ENCODE data around the gene HEPH. TPM values are rescaled to one million over a fixed set of nuclear protein-coding genes. Genes with fewer than 3 reads are reported as not detected.

HEPH gene
- total and polyA plus RNA-seq, 8 donors: 0.31 to 2.7 (median 0.79) TPM

DNA sequence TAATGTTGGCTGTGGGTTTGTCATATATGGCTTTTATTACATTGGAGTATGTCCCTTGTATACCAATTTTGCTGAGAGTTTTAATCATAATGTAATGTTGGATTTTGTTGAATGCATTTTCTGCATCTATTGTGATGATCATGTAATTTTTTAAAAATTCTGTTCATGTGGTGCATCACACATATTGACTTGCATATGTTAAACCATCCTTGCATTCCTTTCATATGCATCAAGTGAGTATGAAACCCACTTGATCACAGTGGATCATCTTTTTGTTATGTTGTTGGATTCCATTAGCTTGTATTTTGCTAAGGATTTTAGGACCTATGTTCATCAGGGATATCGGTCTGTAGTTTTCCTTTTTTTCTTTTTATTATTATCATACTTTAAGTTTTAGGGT, 12.1 kb downstream of the HEPH start:
- TF ChIP-seq, protein P1, sequence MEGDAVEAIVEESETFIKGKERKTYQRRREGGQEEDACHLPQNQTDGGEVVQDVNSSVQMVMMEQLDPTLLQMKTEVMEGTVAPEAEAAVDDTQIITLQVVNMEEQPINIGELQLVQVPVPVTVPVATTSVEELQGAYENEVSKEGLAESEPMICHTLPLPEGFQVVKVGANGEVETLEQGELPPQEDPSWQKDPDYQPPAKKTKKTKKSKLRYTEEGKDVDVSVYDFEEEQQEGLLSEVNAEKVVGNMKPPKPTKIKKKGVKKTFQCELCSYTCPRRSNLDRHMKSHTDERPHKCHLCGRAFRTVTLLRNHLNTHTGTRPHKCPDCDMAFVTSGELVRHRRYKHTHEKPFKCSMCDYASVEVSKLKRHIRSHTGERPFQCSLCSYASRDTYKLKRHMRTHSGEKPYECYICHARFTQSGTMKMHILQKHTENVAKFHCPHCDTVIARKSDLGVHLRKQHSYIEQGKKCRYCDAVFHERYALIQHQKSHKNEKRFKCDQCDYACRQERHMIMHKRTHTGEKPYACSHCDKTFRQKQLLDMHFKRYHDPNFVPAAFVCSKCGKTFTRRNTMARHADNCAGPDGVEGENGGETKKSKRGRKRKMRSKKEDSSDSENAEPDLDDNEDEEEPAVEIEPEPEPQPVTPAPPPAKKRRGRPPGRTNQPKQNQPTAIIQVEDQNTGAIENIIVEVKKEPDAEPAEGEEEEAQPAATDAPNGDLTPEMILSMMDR (IDR thresholded peaks at IDR 0.05): no peak
- Histone ChIP-seq H3K4me1 (no peaks in the 10 kb centered on the region), H3K36me3 (no peaks in the 10 kb centered on the region), H3K4me3 (no peak overlapping the region), H3K27me3 (peaks cover 0 to 4% (median 0%) of the 10 kb centered on the region in 4 donors), H3K27ac (no peak overlapping the region), H3K9me3 (peaks cover 0 to 3% (median 0%) of the 10 kb centered on the region in 4 donors)
- FAIRE-seq (no peak), DNase-seq (no peak), ATAC-seq (no peak)
- intact Hi-C loops (cut with DNase I): no loop called here
- WGBS, 2 donors: 84 to 93% methylated on average over 1 of the region's 1 CpG

DNA sequence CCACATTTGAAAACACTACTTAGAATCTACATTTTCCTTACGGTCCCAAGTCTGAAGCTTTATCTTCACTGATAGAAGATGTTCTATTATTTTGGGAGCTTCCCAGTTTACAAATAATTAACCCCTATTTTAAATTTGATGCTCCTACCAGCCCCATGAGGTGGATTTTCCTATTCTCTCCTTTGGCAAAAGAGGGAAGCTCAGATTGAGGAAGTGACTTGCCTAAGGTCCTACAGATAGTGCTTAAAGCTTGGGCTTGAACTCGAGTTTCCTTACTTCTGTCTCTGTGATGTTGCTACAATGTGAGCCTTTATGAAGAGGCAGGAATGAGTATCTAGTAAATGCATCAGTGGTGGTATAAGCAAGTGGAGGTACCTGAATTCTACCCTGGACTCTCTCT, 27.5 kb downstream of the HEPH start:
- no peaks in the 10 kb centered on the region for H3K36me3 ChIP-seq
- no peaks in the 10 kb centered on the region for H3K9me3 ChIP-seq
- 40% methylated on average over 2 of the region's 2 CpGs for WGBS, 2 donors
- FAIRE-seq: no peak
- intact Hi-C loops (cut with DNase I): no loop called here
- H3K4me1 ChIP-seq: no peaks in the 10 kb centered on the region
- no peak overlapping the region for H3K4me3 ChIP-seq
- no peak for DNase-seq
- peaks cover 0 to 14% (median 7%) of the 10 kb centered on the region in 4 donors for H3K27me3 ChIP-seq
- no peak for ATAC-seq
- TF ChIP-seq, protein P1 (IDR thresholded peaks at IDR 0.05): no peak
- no peak overlapping the region for H3K27ac ChIP-seq

DNA sequence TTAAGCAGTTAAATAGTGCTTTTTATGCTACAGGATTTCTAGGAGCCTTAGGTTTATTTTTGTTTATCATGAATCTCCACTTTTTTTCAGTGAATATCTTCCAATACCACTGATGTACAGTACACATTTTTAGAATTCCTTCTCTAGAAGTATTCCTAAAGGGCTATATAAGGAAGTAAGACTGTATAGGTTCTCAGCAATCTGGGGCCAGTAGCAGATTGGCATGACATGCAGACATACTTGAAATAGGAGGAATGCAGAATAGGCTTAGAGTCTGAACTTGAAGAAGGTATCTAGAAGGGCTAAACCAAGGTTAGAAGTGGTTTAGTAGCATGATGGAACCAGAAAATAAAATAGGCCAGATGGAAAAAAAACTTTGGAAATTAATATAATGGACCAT, 29.8 kb downstream of the HEPH start:
- TF ChIP-seq, protein P1 (IDR thresholded peaks at IDR 0.05): no peak
- no peaks in the 10 kb centered on the region for H3K9me3 ChIP-seq
- no peaks in the 10 kb centered on the region for H3K4me1 ChIP-seq
- H3K36me3 ChIP-seq: no peaks in the 10 kb centered on the region
- H3K27me3 ChIP-seq: peaks cover 0 to 24% (median 9%) of the 10 kb centered on the region in 4 donors
- no peak overlapping the region for H3K4me3 ChIP-seq
- no peak overlapping the region for H3K27ac ChIP-seq
- DNase-seq (no peak), FAIRE-seq (no peak), ATAC-seq (no peak)
- intact Hi-C loops (cut with DNase I): no loop called here

DNA sequence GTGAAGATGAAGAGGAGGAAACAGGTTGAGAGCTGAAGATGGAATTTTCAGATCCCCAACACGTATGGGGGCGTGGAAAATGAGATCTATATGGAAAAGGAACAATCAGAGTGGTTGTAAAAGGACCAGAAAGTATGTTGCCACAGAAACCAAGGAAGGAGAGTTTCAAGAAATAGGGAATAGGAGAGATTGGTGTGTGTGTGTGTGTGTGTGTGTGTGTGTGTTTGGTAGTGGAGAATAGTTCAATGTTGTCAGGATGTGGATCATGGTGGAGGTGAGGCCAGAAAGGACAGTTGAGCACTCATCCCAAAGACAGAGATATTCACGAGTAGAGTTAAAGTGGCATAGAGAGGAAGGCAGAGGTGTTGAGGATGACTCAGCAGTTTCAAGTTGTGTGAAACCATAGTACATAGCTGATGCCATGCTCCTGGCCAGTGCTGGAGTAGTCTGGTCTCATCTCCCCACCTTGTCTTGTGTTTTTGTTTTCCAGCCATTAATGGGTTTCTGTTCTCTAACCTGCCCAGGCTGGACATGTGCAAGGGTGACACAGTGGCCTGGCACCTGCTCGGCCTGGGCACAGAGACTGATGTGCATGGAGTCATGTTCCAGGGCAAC, 36.1 kb downstream of the HEPH start:
- no peak for DNase-seq
- no peak for ATAC-seq
- Histone ChIP-seq H3K27me3 (peaks cover 0 to 27% (median 10%) of the 10 kb centered on the region in 4 donors), H3K4me1 (no peaks in the 10 kb centered on the region), H3K9me3 (no peaks in the 10 kb centered on the region), H3K4me3 (no peak overlapping the region), H3K36me3 (no peaks in the 10 kb centered on the region), H3K27ac (no peak overlapping the region)
- intact Hi-C loops (cut with DNase I): no loop called here
- TF ChIP-seq, protein P1 (IDR thresholded peaks at IDR 0.05): no peak
- WGBS, 2 donors: 44 to 46% methylated on average over 4 of the region's 4 CpGs
- no peak for FAIRE-seq

Data from pancreas (tissue), 10 donors.